HEK293 (cell line): ENCODE results near the gene CHPT1.

Experiments used
- PRDM1 ChIP-seq: fragments of 450-650 bp; formaldehyde crosslinking; IDR thresholded peaks from 2 replicates; pipeline ENCODE4; 2016; ENCODE audit warnings: missing biosample characterization, missing genetic modification characterization
- RBAK ChIP-seq: fragments of 450-650 bp; formaldehyde crosslinking; IDR thresholded peaks from 2 replicates; pipeline ENCODE4 v1.5.1; 2016; ENCODE audit warnings: missing biosample characterization, missing genetic modification characterization
- YY2 ChIP-seq: fragments of 450-650 bp; formaldehyde crosslinking; IDR thresholded peaks from 2 replicates; pipeline ENCODE4 v1.5.1; 2016; ENCODE audit warnings: missing biosample characterization, missing genetic modification characterization
- ZBTB20 ChIP-seq: fragments of 450-650 bp; formaldehyde crosslinking; IDR thresholded peaks from 2 replicates; pipeline ENCODE4 v1.5.1; 2016; ENCODE audit warnings: missing biosample characterization, missing genetic modification characterization
- ZEB2 ChIP-seq: fragments of 450-650 bp; formaldehyde crosslinking; IDR thresholded peaks from 2 replicates; pipeline ENCODE4 v1.5.1; 2016; ENCODE audit warnings: missing biosample characterization, missing genetic modification characterization
- ZNF239 ChIP-seq: fragments of 450-650 bp; formaldehyde crosslinking; IDR thresholded peaks from 2 replicates; pipeline ENCODE4 v1.5.1; 2016; ENCODE audit warnings: missing biosample characterization, missing genetic modification characterization
- ZNF660 ChIP-seq: fragments of 450-650 bp; IDR thresholded peaks from 2 replicates; pipeline ENCODE4 v1.5.1; 2018; ENCODE audit warnings: missing biosample characterization, mild to moderate bottlenecking, missing genetic modification characterization
- ZNF792 ChIP-seq: fragments of 450-650 bp; formaldehyde crosslinking; IDR thresholded peaks from 2 replicates; pipeline ENCODE4 v1.5.1; 2016; ENCODE audit warnings: missing biosample characterization, missing genetic modification characterization
- ZSCAN30 ChIP-seq: fragments of 450-650 bp; IDR thresholded peaks from 2 replicates; pipeline ENCODE4 v1.5.1; 2018; ENCODE audit warnings: missing biosample characterization, mild to moderate bottlenecking, missing genetic modification characterization, moderate library complexity
- TF ChIP-seq, protein P1 (sequence below): fragments of 450-650 bp; formaldehyde crosslinking; IDR thresholded peaks from 2 replicates; pipeline ENCODE4 v1.5.1; 2016; ENCODE audit warnings: missing biosample characterization, missing genetic modification characterization
- TF ChIP-seq, protein P2 (sequence below): fragments of 450-650 bp; formaldehyde crosslinking; IDR thresholded peaks from 2 replicates; pipeline ENCODE4 v1.5.1; 2016; ENCODE audit warnings: missing biosample characterization, missing genetic modification characterization, borderline replicate concordance
- TF ChIP-seq, protein P3 (sequence below): fragments of 450-650 bp; formaldehyde crosslinking; IDR thresholded peaks from 2 replicates; pipeline ENCODE4 v1.5.1; 2016; ENCODE audit warnings: missing biosample characterization, missing genetic modification characterization
- TF ChIP-seq, protein P4 (sequence below): fragments of 450-650 bp; formaldehyde crosslinking; IDR thresholded peaks from 2 replicates; pipeline ENCODE4 v1.5.1; 2016; ENCODE audit warnings: missing biosample characterization, missing genetic modification characterization

DNA sequence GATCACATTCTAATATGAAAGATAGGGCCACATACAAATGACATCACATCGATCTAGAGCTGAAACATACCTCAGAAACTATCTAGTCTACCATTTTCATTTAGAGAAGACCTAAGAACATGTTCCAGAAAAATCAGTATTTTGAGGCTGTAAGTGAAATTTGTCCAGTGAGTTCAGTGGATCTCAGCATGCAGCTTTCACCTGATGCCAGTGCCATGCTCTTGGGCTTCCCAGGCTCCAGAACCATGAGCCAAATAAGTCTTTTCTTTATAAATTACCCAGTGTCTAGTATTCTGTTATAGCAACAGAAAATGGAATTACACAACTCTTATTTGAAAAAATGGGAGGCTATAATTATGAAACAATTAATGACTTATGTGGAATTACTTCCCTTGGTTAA is 9.0 kb downstream of the CHPT1 start:
- TF ChIP-seq, protein P1, sequence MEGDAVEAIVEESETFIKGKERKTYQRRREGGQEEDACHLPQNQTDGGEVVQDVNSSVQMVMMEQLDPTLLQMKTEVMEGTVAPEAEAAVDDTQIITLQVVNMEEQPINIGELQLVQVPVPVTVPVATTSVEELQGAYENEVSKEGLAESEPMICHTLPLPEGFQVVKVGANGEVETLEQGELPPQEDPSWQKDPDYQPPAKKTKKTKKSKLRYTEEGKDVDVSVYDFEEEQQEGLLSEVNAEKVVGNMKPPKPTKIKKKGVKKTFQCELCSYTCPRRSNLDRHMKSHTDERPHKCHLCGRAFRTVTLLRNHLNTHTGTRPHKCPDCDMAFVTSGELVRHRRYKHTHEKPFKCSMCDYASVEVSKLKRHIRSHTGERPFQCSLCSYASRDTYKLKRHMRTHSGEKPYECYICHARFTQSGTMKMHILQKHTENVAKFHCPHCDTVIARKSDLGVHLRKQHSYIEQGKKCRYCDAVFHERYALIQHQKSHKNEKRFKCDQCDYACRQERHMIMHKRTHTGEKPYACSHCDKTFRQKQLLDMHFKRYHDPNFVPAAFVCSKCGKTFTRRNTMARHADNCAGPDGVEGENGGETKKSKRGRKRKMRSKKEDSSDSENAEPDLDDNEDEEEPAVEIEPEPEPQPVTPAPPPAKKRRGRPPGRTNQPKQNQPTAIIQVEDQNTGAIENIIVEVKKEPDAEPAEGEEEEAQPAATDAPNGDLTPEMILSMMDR (tag by site-specific recombination): no peak
- TF ChIP-seq YY2 (tag by site-specific recombination): no peak
- TF ChIP-seq ZNF660: no peak
- TF ChIP-seq ZNF792 (tag by site-specific recombination): no peak
- no peak for TF ChIP-seq ZSCAN30 (tag by site-specific recombination)
- TF ChIP-seq, protein P2, sequence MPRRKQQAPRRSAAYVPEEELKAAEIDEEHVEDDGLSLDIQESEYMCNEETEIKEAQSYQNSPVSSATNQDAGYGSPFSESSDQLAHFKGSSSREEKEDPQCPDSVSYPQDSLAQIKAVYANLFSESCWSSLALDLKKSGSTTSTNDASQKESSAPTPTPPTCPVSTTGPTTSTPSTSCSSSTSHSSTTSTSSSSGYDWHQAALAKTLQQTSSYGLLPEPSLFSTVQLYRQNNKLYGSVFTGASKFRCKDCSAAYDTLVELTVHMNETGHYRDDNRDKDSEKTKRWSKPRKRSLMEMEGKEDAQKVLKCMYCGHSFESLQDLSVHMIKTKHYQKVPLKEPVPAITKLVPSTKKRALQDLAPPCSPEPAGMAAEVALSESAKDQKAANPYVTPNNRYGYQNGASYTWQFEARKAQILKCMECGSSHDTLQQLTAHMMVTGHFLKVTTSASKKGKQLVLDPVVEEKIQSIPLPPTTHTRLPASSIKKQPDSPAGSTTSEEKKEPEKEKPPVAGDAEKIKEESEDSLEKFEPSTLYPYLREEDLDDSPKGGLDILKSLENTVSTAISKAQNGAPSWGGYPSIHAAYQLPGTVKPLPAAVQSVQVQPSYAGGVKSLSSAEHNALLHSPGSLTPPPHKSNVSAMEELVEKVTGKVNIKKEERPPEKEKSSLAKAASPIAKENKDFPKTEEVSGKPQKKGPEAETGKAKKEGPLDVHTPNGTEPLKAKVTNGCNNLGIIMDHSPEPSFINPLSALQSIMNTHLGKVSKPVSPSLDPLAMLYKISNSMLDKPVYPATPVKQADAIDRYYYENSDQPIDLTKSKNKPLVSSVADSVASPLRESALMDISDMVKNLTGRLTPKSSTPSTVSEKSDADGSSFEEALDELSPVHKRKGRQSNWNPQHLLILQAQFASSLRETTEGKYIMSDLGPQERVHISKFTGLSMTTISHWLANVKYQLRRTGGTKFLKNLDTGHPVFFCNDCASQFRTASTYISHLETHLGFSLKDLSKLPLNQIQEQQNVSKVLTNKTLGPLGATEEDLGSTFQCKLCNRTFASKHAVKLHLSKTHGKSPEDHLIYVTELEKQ (tag by site-specific recombination): no peak
- TF ChIP-seq, protein P3, sequence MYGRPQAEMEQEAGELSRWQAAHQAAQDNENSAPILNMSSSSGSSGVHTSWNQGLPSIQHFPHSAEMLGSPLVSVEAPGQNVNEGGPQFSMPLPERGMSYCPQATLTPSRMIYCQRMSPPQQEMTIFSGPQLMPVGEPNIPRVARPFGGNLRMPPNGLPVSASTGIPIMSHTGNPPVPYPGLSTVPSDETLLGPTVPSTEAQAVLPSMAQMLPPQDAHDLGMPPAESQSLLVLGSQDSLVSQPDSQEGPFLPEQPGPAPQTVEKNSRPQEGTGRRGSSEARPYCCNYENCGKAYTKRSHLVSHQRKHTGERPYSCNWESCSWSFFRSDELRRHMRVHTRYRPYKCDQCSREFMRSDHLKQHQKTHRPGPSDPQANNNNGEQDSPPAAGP (tag by site-specific recombination): no peak
- no peak for TF ChIP-seq ZNF239 (tag by site-specific recombination)
- no peak for TF ChIP-seq PRDM1 (tag by site-specific recombination)
- no peak for TF ChIP-seq ZBTB20
- TF ChIP-seq, protein P4, sequence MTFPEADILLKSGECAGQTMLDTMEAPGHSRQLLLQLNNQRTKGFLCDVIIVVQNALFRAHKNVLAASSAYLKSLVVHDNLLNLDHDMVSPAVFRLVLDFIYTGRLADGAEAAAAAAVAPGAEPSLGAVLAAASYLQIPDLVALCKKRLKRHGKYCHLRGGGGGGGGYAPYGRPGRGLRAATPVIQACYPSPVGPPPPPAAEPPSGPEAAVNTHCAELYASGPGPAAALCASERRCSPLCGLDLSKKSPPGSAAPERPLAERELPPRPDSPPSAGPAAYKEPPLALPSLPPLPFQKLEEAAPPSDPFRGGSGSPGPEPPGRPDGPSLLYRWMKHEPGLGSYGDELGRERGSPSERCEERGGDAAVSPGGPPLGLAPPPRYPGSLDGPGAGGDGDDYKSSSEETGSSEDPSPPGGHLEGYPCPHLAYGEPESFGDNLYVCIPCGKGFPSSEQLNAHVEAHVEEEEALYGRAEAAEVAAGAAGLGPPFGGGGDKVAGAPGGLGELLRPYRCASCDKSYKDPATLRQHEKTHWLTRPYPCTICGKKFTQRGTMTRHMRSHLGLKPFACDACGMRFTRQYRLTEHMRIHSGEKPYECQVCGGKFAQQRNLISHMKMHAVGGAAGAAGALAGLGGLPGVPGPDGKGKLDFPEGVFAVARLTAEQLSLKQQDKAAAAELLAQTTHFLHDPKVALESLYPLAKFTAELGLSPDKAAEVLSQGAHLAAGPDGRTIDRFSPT: no peak
- no peak for TF ChIP-seq RBAK (tag by site-specific recombination)
- TF ChIP-seq ZEB2: no peak
